GM19455 (cell line): ENCODE data around the gene ZDHHC1.
"Not testable (repeated sequence)": the region's sequence is repeated elsewhere in the genome, so short reads cannot be mapped to it uniquely, and the experiment has no call there.

Experiments used
- ATAC-seq: cut with Tn5 transposase; IDR thresholded peaks from one replicate; pipeline ENCODE4 v1.9.1; 2021; ENCODE audit not compliant: unreplicated experiment

Gene ZDHHC1

GRCh38 chr16:67394155-67395104, 21.8 kb downstream of the ZDHHC1 start:
- ATAC-seq, result no peak

GRCh38 chr16:67393788-67394154, 22.5 kb downstream of the ZDHHC1 start:
- no peak for ATAC-seq

- ATAC-seq, result no peak
Observed at GRCh38 chr16:67393111-67393787, 23.0 kb downstream of the ZDHHC1 start, which contains the start of gene TPPP3. Gene TPPP3 (minus strand): TSS chr16:67393498. CDS start chr16:67391111, 2,387 bp downstream.

GRCh38 chr16:67392301-67393059, 23.8 kb downstream of the ZDHHC1 start:
- ATAC-seq, result no peak

- ATAC-seq, result no peak
Observed at GRCh38 chr16:67391424-67392300, 24.6 kb downstream of the ZDHHC1 start.

GRCh38 chr16:67390816-67391423, 25.4 kb downstream of the ZDHHC1 start:
- no peak for ATAC-seq

- ATAC-seq, result no peak
Observed at GRCh38 chr16:67389911-67390815, 26.1 kb downstream of the ZDHHC1 start.

- no peak for ATAC-seq
Observed at GRCh38 chr16:67388591-67388990, 27.7 kb downstream of the ZDHHC1 start.

- ATAC-seq, result no peak
Observed at GRCh38 chr16:67388191-67388590, 28.1 kb downstream of the ZDHHC1 start.

- no peak for ATAC-seq
Observed at GRCh38 chr16:67387479-67388079, 28.7 kb downstream of the ZDHHC1 start.

- ATAC-seq, result no peak
Observed at GRCh38 chr16:67386861-67387455, 29.3 kb downstream of the ZDHHC1 start.

GRCh38 chr16:67384778-67385510, 31.3 kb downstream of the ZDHHC1 start:
- no peak for ATAC-seq

GRCh38 chr16:67383284-67383683, 33.0 kb downstream of the ZDHHC1 start:
- ATAC-seq, result no peak

- no peak for ATAC-seq
Observed at GRCh38 chr16:67378642-67379041, 37.6 kb downstream of the ZDHHC1 start.

GRCh38 chr16:67376012-67376411, 40.3 kb downstream of the ZDHHC1 start:
- not testable (repeated sequence) for ATAC-seq

GRCh38 chr16:67372664-67373063, 43.6 kb downstream of the ZDHHC1 start:
- no peak for ATAC-seq

- no peak for ATAC-seq
Observed at GRCh38 chr16:67370661-67371060, 45.6 kb downstream of the ZDHHC1 start.
